Measurements from ENCODE around the gene UPK3BL2.
"Not testable (repeated sequence)": the region's sequence is repeated elsewhere in the genome, so short reads cannot be mapped to it uniquely, and the experiment has no call there.

Gene UPK3BL2

GRCh38 chr7:102493220-102493935 is 50.1 kb downstream of the UPK3BL2 start:
- DNase-seq, result not testable (repeated sequence)

DNA sequence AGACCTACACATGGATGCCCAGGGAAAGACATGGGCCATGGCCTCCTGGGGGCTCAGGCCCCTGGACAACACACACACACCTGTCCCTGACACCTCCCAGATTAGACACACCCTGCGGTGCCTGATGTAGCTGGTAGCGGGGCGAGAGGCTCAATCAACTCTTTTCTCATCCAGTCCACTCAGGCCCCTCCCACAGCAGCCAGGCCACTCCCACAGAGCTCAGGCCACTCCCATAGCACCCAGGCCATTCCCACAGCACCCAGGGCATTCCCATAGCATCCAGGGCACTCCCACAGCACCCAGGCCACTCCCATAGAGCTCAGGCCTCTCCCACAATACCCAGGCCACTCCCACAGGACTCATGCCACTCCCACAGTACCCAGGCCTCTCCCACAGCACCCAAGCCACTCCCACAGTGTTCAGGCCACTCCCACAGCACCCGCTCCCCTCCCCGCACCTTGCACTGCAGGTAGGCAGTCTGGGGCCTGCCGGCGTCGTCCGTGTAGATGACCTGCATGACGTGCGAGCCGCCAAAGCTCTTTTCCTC is 52.9 kb downstream of the UPK3BL2 start:
- not testable (repeated sequence) for DNase-seq

All from inflammatory macrophage treated with lipopolysaccharide for 1 hour (primary cell).